Glutamatergic neuron (in vitro differentiated cells): ENCODE measurements around the gene BSDC1. TPM values are rescaled to one million over a fixed set of nuclear protein-coding genes. Genes with fewer than 3 reads are reported as not detected.
A peak's percentile ranks its signal among the peaks of the same experiment; 100 is the strongest.

ENCODE experiments used
- DNase-seq: peaks from one replicate; pipeline ENCODE4 v3.0.0; 2022
- H3K27ac Mint-ChIP-seq: one replicate; pipeline ENCODE4 v1.8.0; 2020; ENCODE audit warnings: mild to moderate bottlenecking, mixed read lengths, inconsistent platforms; ENCODE audit not compliant: unreplicated experiment
- H3K27me3 Mint-ChIP-seq: one replicate; pipeline ENCODE4 v1.8.0; 2020; ENCODE audit warnings: mild to moderate bottlenecking, moderate library complexity, mixed read lengths, inconsistent platforms; ENCODE audit not compliant: unreplicated experiment
- H3K36me3 Mint-ChIP-seq: one replicate; pipeline ENCODE4 v1.8.0; 2020; ENCODE audit warnings: mild to moderate bottlenecking, mixed read lengths, inconsistent platforms; ENCODE audit not compliant: unreplicated experiment
- H3K4me1 Mint-ChIP-seq: one replicate; pipeline ENCODE4 v1.8.0; 2020; ENCODE audit warnings: mild to moderate bottlenecking, low read depth, mixed read lengths, inconsistent platforms; ENCODE audit not compliant: unreplicated experiment
- H3K4me3 Mint-ChIP-seq: one replicate; pipeline ENCODE4 v1.8.0; 2020; ENCODE audit warnings: mild to moderate bottlenecking, mixed read lengths, inconsistent platforms; ENCODE audit not compliant: unreplicated experiment
- H3K9me3 Mint-ChIP-seq: one replicate; pipeline ENCODE4 v1.8.0; 2020; ENCODE audit warnings: mild to moderate bottlenecking, moderate library complexity, mixed read lengths, inconsistent platforms; ENCODE audit not compliant: unreplicated experiment
- total RNA-seq: library from RNA; stranded (reverse); fragmentation: NEBNext Ultra II Directional; extraction: Animal tissue kit (Norgen Biotek cat#: 25700); gene quantifications from one replicate; pipeline ENCODE4 v1.2.1, GENCODE V29; 2021; ENCODE audit not compliant: unreplicated experiment
- TF ChIP-seq, protein P1 (sequence below): fragments of 200-600 bp; sonication (generic); IDR thresholded peaks from one replicate; pipeline ENCODE4 v1.5.0; 2021; ENCODE audit not compliant: partially characterized antibody, unreplicated experiment

BSDC1 gene
- total RNA-seq, 1 donor from 2014 or later: 161 TPM

DNA sequence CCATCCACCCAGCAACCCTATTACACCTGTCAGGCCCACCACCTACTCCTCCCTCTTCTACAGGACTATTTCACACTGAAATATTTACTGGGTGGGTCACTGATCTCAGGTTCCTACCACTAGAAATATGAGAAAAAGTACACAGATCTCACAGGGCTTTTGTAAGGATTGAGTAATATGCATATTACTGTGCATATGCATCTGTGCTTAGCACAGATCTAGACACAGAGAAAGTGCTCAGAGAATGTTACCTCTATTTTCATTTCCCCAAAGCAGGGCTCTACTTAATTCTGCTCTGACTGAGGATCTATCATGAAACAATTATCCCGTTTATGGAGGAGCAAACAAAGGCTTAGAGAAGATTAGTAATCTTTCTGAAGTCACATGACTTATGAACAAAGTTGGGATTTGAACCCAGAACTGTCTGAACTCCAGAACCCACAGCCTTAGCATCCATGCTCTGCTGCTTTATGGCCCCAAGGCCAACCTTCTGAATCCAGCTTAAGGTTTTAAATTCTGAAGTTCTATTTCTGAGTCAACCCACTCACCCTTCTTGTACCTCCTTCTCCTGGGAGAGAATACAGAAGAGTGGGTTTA lies 20.1 kb downstream of the BSDC1 start:
- Mint-ChIP-seq H3K36me3 (peaks cover 4% of the 10 kb centered on the region), H3K9me3 (no peaks in the 10 kb centered on the region), H3K4me3 (no peak overlapping the region), H3K27ac (no peak overlapping the region), H3K27me3 (peaks cover 8% of the 10 kb centered on the region), H3K4me1 (peaks cover 2% of the 10 kb centered on the region)
- TF ChIP-seq, protein P1, sequence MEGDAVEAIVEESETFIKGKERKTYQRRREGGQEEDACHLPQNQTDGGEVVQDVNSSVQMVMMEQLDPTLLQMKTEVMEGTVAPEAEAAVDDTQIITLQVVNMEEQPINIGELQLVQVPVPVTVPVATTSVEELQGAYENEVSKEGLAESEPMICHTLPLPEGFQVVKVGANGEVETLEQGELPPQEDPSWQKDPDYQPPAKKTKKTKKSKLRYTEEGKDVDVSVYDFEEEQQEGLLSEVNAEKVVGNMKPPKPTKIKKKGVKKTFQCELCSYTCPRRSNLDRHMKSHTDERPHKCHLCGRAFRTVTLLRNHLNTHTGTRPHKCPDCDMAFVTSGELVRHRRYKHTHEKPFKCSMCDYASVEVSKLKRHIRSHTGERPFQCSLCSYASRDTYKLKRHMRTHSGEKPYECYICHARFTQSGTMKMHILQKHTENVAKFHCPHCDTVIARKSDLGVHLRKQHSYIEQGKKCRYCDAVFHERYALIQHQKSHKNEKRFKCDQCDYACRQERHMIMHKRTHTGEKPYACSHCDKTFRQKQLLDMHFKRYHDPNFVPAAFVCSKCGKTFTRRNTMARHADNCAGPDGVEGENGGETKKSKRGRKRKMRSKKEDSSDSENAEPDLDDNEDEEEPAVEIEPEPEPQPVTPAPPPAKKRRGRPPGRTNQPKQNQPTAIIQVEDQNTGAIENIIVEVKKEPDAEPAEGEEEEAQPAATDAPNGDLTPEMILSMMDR: no peak
- DNase-seq: no peak

DNA sequence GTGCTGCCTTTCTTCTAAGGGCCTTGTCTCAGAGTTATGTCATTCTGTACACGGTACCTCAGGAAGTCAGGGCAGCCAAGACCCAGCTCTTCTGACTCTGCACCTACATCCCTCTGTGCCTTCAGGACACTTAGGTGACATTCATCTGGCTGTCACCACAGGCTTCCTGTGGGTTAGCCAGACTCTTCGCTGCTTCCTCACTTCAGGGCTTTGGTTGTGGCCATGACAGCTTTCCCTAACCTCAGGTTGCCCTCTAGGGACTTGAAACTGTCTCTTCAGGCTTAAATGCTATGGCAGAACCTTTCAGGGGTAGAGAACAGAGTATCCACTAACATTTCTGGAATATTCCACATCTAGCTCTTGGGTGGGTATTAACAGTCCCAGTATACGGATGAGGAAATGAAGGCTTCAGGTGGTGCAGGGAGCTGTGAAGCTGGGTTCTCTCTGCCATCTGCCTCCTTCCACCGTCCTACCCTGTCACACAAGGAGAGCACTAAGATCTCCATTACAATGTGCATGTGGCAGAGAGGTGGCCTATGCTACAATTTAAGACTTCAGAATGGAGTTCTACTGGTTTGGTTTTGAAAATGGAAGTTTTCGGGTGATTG lies 22.0 kb downstream of the BSDC1 start:
- no peak overlapping the region for H3K4me3 Mint-ChIP-seq
- no peak for DNase-seq
- peaks cover 7% of the 10 kb centered on the region for H3K27me3 Mint-ChIP-seq
- peaks cover 2% of the 10 kb centered on the region for H3K4me1 Mint-ChIP-seq
- H3K9me3 Mint-ChIP-seq: no peaks in the 10 kb centered on the region
- no peak overlapping the region for H3K27ac Mint-ChIP-seq
- TF ChIP-seq, protein P1: no peak
- peaks cover 4% of the 10 kb centered on the region for H3K36me3 Mint-ChIP-seq

DNA sequence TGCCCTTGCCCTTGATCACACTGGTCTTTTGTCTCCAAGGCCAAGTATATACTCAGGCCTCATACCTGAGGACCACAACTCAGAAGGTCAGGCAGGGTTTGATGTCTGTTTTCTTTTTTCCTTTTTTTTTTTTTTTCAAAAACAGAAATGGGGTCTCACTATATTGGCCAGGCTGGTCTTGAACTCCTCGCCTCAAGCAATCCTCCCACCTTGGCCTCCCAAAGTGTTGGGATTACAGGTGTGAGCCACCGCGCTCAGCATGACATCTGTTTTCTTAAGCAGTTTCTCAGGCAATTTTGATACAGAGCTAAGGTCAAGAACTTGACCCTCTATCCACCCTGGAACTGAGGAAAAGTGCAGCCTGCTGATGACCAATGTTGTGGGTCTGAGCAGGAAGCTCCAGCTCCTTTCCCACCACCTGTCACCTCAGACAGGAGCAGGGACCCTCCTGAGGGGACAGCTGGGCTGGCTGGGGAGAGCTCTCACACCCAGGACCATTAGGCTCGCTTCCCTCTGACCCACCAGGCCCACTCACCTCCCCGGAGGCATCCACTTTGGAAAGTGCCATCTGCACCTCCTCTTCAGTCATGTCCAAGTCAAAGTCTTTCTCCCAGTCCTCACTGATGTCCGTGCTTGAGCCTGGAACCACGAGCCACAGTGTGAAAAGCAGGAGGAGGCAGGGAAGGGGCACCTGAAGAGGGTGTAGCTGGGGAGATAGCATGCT lies 26.2 kb downstream of the BSDC1 start:
- DNase-seq: no peak
- Mint-ChIP-seq H3K4me1 (peaks cover 4% of the 10 kb centered on the region), H3K9me3 (peaks cover 3% of the 10 kb centered on the region), H3K27me3 (peaks cover 4% of the 10 kb centered on the region), H3K36me3 (peaks cover 4% of the 10 kb centered on the region), H3K4me3 (no peak overlapping the region), H3K27ac (peak overlapping the region; percentile 33)
- TF ChIP-seq, protein P1: no peak

DNA sequence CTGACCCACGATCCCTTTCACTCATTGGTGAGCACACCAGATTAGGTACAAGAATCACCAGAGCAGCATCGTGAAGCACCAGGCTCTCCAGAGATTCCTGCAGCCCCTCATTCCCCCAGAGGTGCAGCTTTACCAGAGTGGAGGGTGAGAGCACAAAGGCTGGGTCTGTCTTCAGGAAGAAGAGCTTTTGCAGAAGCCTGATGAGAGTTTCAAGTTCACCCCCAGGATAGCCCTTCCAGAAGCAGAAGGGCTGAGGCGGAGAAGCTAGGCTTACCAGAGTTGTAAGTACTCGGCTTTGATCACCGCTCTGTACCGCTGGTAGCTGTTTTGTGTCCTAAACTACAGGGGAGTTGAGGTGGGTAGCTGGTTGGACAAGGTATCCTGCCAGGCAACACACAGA lies 28.8 kb downstream of the BSDC1 start:
- DNase-seq: no peak
- Mint-ChIP-seq H3K4me3 (no peak overlapping the region), H3K27ac (no peak overlapping the region), H3K36me3 (peaks cover 9% of the 10 kb centered on the region), H3K4me1 (peaks cover 12% of the 10 kb centered on the region), H3K9me3 (peaks cover 11% of the 10 kb centered on the region), H3K27me3 (peaks cover 14% of the 10 kb centered on the region)
- TF ChIP-seq, protein P1: no peak

DNA sequence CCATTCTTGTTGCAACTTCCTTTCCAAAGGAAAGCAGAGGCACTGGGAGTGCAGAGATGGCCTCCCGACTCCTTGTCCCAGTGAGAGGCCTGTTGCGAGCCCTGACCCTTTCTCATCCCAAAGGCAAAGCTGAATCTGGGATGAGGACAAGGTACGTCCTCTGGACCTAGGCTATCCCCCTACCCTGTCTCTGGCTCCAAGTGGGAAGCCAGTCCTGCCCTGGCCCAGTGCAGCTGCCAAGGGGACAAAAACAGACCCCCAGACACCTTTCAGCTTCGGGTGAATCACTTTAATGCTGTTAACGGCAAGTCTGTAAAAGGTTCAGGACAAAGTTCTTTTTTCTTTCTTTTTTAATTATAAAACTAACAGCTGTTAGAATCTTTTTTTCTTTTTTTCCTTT lies 29.4 kb downstream of the BSDC1 start:
- H3K9me3 Mint-ChIP-seq: peaks cover 12% of the 10 kb centered on the region
- no peak for DNase-seq
- H3K27ac Mint-ChIP-seq: no peak overlapping the region
- TF ChIP-seq, protein P1: no peak
- no peak overlapping the region for H3K4me3 Mint-ChIP-seq
- peaks cover 17% of the 10 kb centered on the region for H3K27me3 Mint-ChIP-seq
- peaks cover 14% of the 10 kb centered on the region for H3K4me1 Mint-ChIP-seq
- peaks cover 9% of the 10 kb centered on the region for H3K36me3 Mint-ChIP-seq
